HG02885 (cell line): Measurements from ENCODE around the gene ZFHX2.

Experiments used
- ATAC-seq: cut with Tn5 transposase; IDR thresholded peaks from one replicate; pipeline ENCODE4 v1.9.1; 2021; ENCODE audit warnings: mild to moderate bottlenecking; ENCODE audit not compliant: unreplicated experiment, poor library complexity

The ZFHX2 gene

GRCh38 chr14:23481979-23482822 lies 69.4 kb downstream of the ZFHX2 start:
- no peak for ATAC-seq

DNA sequence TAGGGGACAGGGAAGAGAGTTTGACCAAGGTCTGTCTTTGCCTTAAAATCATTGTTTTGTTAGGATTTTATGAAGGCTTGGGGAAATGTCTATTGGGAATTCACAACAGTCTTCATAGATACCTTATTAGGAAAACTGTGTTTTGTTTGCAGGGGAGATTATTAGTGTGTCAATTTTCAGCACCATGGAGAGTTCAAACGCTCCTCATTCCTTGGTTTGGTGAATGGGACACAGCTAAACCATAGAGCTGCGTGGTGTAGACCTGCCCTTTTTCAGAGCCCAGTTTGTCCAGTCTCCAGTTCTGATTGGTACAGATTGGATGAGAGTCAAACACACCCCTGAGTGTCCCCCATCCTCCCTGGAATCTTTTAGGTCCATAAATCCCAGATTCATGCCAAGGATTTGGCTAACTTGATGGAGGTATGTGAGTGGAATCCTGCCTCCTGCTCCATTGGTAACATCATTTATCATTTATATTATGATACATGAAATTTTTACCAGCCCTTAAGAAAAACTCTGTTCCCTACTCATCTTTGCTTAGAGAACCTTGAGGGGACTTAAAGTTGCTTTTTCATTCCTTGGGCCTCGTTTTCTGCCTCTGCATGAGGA lies 70.1 kb downstream of the ZFHX2 start:
- ATAC-seq: no peak

DNA sequence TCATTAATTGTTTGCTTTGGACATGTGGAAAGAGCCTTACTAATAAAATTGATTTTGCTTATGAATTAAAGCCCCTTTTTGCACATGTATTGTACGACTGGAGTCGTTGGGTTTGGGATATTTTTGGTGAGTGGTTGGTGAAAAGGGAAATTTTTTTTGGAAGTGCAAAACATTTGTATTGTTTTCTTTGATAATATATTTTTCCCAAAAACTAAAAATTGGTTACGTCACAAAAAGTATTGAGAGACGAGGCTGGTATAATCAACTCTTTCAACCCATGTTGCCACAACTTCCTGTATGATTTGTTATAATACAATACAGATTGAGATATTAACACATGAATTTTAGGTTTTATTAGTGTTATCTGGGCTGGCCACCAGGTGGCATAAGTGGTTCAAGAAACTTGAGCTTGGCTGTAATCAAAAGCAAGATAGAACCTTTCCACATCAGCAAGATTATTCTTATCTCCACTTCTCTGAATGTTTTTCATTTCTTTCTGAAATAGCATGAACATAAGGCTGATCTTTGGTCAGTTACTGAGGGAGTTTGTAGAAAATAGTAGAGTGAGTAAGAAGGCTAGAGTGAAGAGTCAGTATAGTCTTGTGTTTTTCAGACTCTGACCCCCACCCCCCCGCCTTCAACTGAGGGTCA lies 73.3 kb downstream of the ZFHX2 start:
- ATAC-seq: no peak

DNA sequence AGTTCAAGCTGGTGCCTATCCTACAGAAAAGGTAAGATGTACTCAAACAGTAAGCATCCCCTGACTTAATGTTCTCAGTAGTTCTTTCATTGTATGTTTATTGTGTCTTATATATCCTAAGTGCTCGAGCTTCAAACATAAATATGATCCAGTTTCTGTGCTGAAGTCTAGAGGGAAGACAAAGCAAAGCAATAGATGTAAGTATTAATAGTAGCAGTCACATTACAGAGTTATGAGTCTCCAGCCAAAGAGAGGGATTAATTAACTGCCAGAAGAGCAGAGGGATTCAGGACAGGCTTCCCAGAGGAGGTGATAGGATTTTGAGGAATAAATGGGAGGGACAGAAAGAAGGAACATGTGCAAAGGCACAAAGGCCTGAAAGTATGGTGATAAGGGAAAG lies 80.6 kb downstream of the ZFHX2 start:
- ATAC-seq: no peak
